Measurements from ENCODE around the gene CD4.

Gene CD4

GRCh38 chr12:6827982-6828780, 38.9 kb downstream of the CD4 start, which contains the start of gene P3H3:
Gene P3H3 (plus strand): TSS chr12:6828407. CDS start chr12:6828441, 34 bp downstream.
- no peak for TF ChIP-seq CTCF (IDR thresholded peaks at IDR 0.05; ENCODE audit: unreplicated experiment in 3 of 3)
- H3K27me3 Mint-ChIP-seq (ENCODE audit: low read depth) = peaks cover 3% of the 10 kb centered on the region
- peak within 1 kb of the TSS; percentile 96 to 100 (median 97) for H3K4me3 Mint-ChIP-seq
- H3K36me3 Mint-ChIP-seq (ENCODE audit: low read depth) = peaks cover 22% of the 10 kb centered on the region
- peak within 1 kb of the TSS; percentile 98 to 99 (median 98) for H3K27ac Mint-ChIP-seq
- H3K9me3 Mint-ChIP-seq = no peaks in the 10 kb centered on the region
- peaks cover 44% of the 10 kb centered on the region for H3K4me1 Mint-ChIP-seq

GRCh38 chr12:6828781-6829535, 39.6 kb downstream of the CD4 start:
- Mint-ChIP-seq H3K27ac (peak overlapping the region; percentile 94 to 99 (median 98)), H3K4me3 (peak overlapping the region; percentile 96 to 100 (median 97)), H3K27me3 (ENCODE audit: low read depth) (peaks cover 3% of the 10 kb centered on the region), H3K4me1 (peaks cover 42% of the 10 kb centered on the region), H3K9me3 (no peaks in the 10 kb centered on the region), H3K36me3 (ENCODE audit: low read depth) (peaks cover 30% of the 10 kb centered on the region)
- TF ChIP-seq CTCF (IDR thresholded peaks at IDR 0.05; ENCODE audit: unreplicated experiment in 3 of 3) = no peak

GRCh38 chr12:6829536-6830220, 40.4 kb downstream of the CD4 start:
- Mint-ChIP-seq H3K9me3 (no peaks in the 10 kb centered on the region), H3K4me3 (peak overlapping the region; percentile 96 to 100 (median 97)), H3K36me3 (ENCODE audit: low read depth) (peaks cover 35% of the 10 kb centered on the region), H3K27ac (peak overlapping the region; percentile 94 to 99 (median 98)), H3K4me1 (peaks cover 37% of the 10 kb centered on the region), H3K27me3 (ENCODE audit: low read depth) (peaks cover 3% of the 10 kb centered on the region)
- TF ChIP-seq CTCF (IDR thresholded peaks at IDR 0.05; ENCODE audit: unreplicated experiment in 3 of 3) = peak in 1 of 3 experiments; percentile 10

- Mint-ChIP-seq H3K27me3 (ENCODE audit: low read depth) (peaks cover 3% of the 10 kb centered on the region), H3K4me3 (peak overlapping the region; percentile 96 to 100 (median 97)), H3K36me3 (ENCODE audit: low read depth) (peaks cover 38% of the 10 kb centered on the region), H3K9me3 (no peaks in the 10 kb centered on the region), H3K27ac (peak overlapping the region; percentile 30 to 99 (median 70)), H3K4me1 (peaks cover 30% of the 10 kb centered on the region)
- TF ChIP-seq CTCF (IDR thresholded peaks at IDR 0.05; ENCODE audit: unreplicated experiment in 3 of 3) = no peak
Measured at GRCh38 chr12:6830286-6830890, 41.1 kb downstream of the CD4 start.

GRCh38 chr12:6830999-6831398, 41.7 kb downstream of the CD4 start:
- Mint-ChIP-seq H3K27ac (peak overlapping the region; percentile 9 to 70 (median 30)), H3K27me3 (ENCODE audit: low read depth) (peaks cover 3% of the 10 kb centered on the region), H3K4me1 (peaks cover 24% of the 10 kb centered on the region), H3K9me3 (no peaks in the 10 kb centered on the region), H3K36me3 (ENCODE audit: low read depth) (peaks cover 41% of the 10 kb centered on the region), H3K4me3 (peak overlapping the region; percentile 64 to 100 (median 97))
- no peak for TF ChIP-seq CTCF (IDR thresholded peaks at IDR 0.05; ENCODE audit: unreplicated experiment in 3 of 3)
